Cardiac fibroblast (primary cell): ENCODE data around the gene PHLPP2.

Experiments
- DNase-seq, 2 donors: peaks; one replicate each; pipeline versions ENCODE4 v3.0.0 to v3.0.0-alpha.2; 2010; ENCODE audit warnings: low read depth in 2 of 2
- H3K4me3 ChIP-seq, 2 donors: replicated peaks in 1 of 2; 1 replicate in 1 of 2; 2 replicates in 1 of 2; pipeline ENCODE4 v1.5.1; 2011; ENCODE audit warnings: low read depth in 2 of 2, low read length in 2 of 2, mild to moderate bottlenecking in 2 of 2, moderate library complexity in 1 of 2
- CTCF ChIP-seq: IDR thresholded peaks from one replicate; pipeline ENCODE4 v1.5.1; 2011; ENCODE audit warnings: low read depth, mild to moderate bottlenecking, low read length, inconsistent platforms

The PHLPP2 gene

GRCh38 chr16:71724320-71724751 lies at the start of gene PHLPP2:
TSS of gene PHLPP2 (minus strand) at chr16:71724701. CDS start at chr16:71714795, 9,906 bp downstream.
- no peak for TF ChIP-seq CTCF
- H3K4me3 ChIP-seq, result peak within 1 kb of the TSS; percentile 50 to 79
- no peak for DNase-seq

- DNase-seq, result no peak
- no peak overlapping the region for H3K4me3 ChIP-seq
- no peak for TF ChIP-seq CTCF
These were observed 47.1 kb upstream of the PHLPP2 start for GRCh38 chr16:71771571-71771970.

- DNase-seq, result peak in 1 of 2 donors; percentile 43
- no peak for TF ChIP-seq CTCF
- no peak overlapping the region for H3K4me3 ChIP-seq
These were observed 44.7 kb upstream of the PHLPP2 start for GRCh38 chr16:71769222-71769621.

GRCh38 chr16:71767060-71767900 lies 42.8 kb upstream of the PHLPP2 start:
- TF ChIP-seq CTCF, result no peak
- peak; percentile 11 to 27 for DNase-seq
- H3K4me3 ChIP-seq, result no peak overlapping the region

GRCh38 chr16:71762186-71762585 lies 37.7 kb upstream of the PHLPP2 start:
- TF ChIP-seq CTCF, result no peak
- peak; percentile 33 to 71 for DNase-seq
- H3K4me3 ChIP-seq, result no peak overlapping the region

GRCh38 chr16:71761097-71761496 lies 36.6 kb upstream of the PHLPP2 start:
- no peak for DNase-seq
- no peak for TF ChIP-seq CTCF
- H3K4me3 ChIP-seq, result no peak overlapping the region
